Measurements from ENCODE around the gene GPRIN2.
"Not testable (repeated sequence)": the region's sequence is repeated elsewhere in the genome, so short reads cannot be mapped to it uniquely, and the experiment has no call there.

GPRIN2 gene

DNA sequence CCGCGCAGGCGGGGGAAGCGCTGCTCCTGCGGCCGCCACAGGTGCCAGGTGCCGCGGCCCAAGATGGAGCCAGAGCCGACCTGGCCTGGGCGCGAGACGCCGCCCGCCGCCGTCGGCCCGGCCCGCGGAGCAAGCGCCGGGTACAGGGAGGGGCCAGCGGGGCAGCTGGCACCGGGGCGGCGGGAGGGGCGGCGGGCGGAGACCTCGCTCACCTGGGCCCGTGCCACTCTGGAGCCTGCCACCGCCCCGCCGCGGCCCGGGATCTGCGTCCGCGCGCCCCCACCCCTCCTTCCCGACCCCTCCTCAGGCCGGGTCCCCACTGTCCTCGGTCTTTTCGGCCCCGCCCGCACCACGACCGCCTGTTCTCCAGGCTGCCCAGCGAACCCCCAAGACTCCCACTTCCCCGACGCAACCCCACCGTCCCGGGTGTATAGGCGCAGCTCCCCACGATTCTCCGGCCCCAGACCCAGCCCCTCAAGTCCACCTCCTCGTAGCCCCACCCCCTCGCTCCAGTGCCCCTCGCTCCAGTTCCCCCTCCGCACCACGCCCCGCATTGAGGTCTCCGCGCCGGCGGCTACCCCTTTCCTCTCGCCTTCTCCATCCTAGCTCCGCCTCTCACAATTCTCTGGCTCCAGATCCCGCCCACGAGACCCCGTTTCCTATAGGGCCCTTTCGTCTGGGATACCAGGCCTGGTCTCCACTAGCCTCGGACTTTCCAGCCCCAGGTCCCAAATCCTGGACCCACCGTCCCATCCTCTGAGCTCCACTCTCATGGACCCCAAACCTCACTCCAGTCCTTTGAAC is at the start of gene GPRIN2:
TSS of gene GPRIN2 (minus strand) at position 144 of the 804 bp plus-strand sequence. CDS start 5,922 bp downstream, outside the sequence.
- no peak for DNase-seq

- DNase-seq: not testable (repeated sequence)
Measured at GRCh38 chr10:46600516-46600915, 44.1 kb upstream of the GPRIN2 start.

DNA sequence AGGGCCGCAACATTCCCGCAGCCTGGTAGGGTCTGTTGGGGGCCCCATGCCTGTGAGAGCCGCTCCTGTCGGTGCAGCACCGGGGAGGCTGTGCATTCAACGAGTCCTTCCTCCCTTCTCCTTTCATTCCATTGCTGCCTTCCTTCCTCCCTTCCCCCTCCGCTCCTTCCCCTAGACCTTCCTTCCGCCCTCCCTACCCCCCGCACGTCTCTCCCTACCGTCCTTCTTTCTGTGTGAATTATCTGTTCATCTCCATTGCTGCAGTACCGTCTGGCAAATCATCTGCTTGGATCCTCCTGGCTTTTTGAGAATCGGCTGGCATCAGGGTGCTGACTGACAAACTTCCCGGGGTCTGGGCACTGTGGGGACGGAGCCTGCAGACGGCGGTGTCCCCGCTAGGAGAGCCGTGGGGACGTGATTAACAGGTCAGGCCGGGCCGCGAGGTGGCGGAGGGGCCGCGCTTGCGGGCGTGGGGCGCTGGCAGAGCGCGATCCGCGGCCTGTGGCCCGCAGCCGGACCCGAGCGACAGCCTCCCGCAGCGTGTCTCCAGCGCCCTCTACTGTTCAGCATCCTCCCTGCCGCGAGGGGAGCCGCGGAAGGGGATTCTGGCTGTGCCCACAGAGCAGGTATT is 41.3 kb upstream of the GPRIN2 start:
- not testable (repeated sequence) for DNase-seq

GRCh38 chr10:46596570-46596969 is 40.1 kb upstream of the GPRIN2 start:
- DNase-seq: not testable (repeated sequence)

- not testable (repeated sequence) for DNase-seq
Measured at GRCh38 chr10:46594453-46595063, 38.1 kb upstream of the GPRIN2 start.

DNA sequence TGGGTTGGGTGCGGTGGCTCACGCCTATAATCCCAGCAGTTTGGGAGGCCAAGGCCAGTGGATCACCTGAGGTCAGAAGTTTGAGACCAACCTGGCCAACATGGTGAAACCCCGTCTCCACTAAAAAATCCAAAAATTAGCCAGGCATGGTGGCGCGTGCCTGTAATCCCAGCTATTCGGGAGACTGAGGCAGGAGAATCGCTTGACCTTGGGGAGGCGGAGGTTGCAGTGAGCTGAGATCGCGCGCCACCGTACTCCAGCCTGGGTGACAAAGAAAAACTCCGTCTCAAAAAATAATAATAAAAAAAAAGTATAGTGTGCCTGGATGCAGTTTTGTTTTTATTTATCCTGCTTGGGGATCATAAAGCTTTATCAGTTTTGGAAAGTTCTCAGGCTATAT is 36.8 kb upstream of the GPRIN2 start:
- DNase-seq: not testable (repeated sequence)

- not testable (repeated sequence) for DNase-seq
Measured at GRCh38 chr10:46591053-46591452, 34.6 kb upstream of the GPRIN2 start.

GRCh38 chr10:46589589-46589988 is 33.1 kb upstream of the GPRIN2 start:
- DNase-seq: not testable (repeated sequence)

- DNase-seq: not testable (repeated sequence)
Measured at GRCh38 chr10:46588221-46588620, 31.8 kb upstream of the GPRIN2 start.

GRCh38 chr10:46587546-46587945 is 31.1 kb upstream of the GPRIN2 start:
- DNase-seq: not testable (repeated sequence)

- DNase-seq: not testable (repeated sequence)
Measured at GRCh38 chr10:46585246-46585645, 28.8 kb upstream of the GPRIN2 start.

GRCh38 chr10:46584196-46584595 is 27.7 kb upstream of the GPRIN2 start:
- not testable (repeated sequence) for DNase-seq

DNA sequence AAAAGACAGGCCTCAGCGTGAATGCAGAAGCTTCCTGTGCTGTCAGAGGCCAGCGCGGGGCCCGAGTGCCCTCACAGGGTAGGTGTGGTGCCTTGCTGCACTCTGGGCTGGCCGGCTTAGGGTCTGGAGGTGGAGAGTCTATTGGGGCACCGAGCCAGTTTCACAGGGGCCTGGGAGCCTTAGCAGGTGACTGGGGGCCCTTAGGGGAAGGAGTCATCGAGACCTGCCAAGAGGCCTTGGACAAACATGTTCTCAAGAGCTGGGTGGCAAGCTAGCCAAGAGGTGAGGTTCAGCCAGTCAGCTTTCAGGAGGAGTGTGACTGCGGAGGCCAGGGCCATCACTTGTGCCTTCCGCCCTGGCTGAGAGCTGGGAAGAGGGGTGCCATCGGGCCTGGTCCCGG is 26.1 kb upstream of the GPRIN2 start:
- not testable (repeated sequence) for DNase-seq

DNA sequence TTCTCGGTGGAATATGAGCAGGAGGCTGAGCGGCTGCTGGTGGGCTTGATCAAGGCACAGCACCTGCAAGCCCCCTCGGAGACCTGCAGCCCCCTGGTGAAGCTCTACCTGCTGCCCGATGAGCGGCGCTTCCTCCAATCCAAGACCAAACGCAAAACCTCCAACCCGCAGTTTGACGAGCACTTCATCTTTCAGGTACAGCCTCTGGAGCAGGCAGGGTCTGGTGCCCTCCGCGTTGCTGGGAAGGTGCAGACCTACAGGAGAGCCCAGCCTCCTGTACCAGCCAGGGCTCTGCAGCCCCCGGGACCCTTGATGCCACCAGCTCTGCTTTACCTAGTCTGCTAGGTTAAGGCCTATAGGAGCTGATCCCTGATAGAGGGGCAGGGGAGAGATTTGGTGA is 25.5 kb upstream of the GPRIN2 start:
- not testable (repeated sequence) for DNase-seq

DNA sequence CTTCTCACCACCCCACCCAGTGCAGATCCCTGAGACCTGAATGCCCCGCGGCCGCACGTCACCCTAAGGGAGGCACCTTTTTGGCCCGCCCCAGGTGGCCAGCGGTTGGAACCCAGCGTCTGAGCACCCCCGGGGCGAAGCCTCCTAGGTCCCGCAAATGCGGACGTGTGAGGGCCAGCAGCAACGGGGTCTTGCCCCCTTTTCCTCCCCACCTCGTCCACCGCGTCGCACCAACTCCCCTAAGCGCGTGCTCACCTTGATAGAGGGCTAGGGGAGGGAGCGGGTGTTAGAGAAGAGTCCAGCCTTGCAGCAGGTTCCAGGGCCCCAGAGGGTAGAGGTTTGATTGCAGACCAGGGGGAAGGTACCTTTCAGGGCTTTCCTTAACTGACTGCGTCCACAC is 22.9 kb upstream of the GPRIN2 start:
- DNase-seq: not testable (repeated sequence)

DNA sequence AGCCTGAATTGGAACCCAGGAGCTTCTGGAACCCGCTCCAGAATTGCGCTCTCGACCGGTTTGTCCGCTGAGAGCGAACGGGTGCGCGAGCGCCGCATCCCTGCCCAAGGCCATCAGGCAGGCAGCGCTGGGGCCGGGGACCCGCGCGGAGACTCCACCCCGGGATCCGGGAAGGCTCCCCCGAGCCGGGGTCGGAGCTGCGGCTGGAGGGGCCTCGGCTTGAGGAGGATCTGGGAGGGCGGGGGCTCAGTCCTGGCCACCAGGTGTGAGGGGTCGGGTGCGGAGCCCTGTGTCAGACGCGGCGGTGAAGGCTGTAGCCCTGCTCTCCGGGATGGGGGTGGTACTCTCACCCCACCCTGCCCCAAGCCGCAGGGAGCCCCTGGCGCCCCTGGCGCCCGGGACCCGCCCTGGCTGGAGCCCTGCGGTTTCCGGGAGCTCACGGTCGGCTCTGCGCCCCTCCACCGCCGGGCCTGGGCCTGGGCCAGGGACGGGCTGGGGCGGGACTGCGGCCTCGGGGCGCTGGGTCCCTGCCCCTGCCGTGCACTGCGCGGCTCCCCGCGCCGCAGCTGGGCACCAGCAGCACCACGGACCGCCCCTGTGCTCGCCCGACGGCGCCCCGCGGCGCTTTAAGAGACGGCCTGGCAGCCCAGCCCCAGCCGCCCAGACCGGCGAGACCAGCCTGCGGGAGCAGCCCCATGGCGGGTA is 22.2 kb upstream of the GPRIN2 start, which contains the start of gene SYT15:
TSS of gene SYT15 (plus strand) at position 655 of the 705 bp plus-strand sequence. CDS start at position 696, 41 bp downstream.
- DNase-seq: not testable (repeated sequence)

DNA sequence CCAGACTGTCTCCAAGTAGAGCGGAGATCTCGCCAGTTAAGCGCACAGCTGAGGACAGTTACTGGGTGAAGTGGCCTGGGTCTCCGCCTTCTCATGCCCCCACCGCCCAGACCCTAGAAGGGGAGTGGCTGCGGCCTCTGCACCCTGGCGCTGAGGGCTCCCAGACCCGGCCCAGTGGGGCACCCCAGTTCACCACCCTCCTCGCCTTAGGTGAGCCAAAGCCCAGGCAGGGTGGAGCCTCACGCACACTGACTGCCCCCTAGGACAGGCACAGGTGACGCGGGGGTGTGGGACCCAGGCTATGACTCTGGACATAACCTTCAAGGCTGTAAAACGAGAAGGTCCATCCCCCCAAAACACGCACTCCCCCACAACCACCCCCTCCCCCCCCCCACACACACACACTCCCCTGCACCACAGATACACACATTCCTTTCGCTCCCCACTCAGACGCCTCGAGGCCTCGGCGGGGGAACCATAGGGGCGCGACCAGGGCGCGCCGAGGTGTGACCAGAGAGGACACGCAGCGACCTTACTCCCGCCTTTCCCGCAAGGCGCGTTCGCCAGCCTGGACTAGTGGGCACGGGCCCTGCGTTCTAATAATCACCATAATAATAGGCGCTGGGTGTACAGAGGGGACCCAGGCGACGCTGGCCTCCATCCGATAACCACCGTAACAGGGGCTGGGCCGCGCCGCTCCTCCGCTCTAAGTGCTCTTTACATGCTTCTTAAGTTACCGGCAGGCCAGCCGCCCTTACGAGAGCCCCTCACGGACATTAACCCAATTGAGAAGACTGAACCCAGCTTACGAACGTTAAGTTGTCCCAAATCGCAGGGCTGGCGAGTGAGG is 21.4 kb upstream of the GPRIN2 start:
- DNase-seq: not testable (repeated sequence)

DNA sequence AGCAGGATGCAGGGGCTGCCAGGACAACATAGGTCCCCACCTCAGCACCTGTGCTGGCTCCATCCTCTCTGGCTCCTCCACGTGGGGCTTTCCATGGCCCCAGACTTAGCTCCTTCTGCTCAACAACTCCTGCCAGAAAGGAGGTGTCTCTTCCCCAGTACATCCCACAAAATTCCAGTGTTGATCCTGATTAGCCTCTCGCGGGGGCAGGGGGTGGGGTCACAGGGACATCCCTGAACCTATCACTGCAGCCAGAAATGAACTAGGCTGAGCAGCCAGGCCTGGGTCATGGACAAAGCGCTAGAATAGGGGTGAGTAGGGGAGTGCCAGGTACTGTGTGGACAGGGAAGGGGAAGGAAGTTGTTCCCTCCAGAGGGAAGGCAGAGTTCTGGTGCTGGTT is 17.4 kb upstream of the GPRIN2 start:
- not testable (repeated sequence) for DNase-seq

- DNase-seq: not testable (repeated sequence)
Measured at GRCh38 chr10:46573314-46573713, 16.9 kb upstream of the GPRIN2 start.

- not testable (repeated sequence) for DNase-seq
Measured at GRCh38 chr10:46572765-46573164, 16.3 kb upstream of the GPRIN2 start.

DNA sequence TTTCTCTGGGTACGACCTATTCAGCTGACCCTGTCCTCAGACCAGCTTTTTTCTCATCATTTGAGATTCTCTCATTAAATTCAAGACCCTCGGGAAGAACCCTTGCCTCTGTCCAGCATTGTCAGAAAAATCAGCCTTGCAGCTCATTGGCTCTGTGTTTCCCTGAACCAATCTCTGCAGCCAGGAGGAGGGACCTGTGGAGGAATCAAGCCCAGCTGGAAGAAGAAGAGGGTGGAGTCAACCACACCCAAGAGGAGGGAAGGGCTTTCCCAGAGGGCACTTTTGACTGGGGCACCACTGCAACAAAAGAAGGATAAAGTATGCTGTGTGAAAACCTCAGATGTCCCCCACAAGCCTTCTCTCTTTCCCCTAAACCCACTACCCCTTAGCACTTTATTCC is 14.2 kb upstream of the GPRIN2 start:
- not testable (repeated sequence) for DNase-seq

DNA sequence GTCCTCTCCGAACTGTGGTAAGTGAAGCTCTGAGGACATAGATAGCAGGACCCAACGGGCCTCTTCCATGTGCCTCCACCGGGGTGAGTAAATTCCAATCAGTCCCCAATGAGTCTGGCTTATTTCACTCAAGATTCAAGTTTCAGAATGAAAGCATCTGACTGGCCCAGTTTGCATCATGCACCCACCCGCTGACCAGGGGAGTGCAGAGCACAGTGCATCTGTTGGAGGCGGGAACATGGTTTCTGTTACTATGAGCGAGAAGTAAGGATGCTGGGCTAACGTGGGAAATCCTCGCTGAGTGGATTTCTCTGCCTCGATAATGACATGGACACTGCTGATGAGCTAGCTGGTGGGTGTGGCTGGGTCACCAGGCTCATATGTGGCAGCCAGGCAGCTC is 10.7 kb upstream of the GPRIN2 start:
- DNase-seq: not testable (repeated sequence)

Measured in SIG-M5 (cell line).